ENCODE data around the gene HNF1A. TPM values are rescaled to one million over a fixed set of nuclear protein-coding genes. Genes with fewer than 3 reads are reported as not detected.

HNF1A gene
- total and polyA plus RNA-seq, 9 of the 15 experiments (the other 6 are each of a cell fraction or from before 2014, with no cell fraction given): not detected

- H3K36me3 ChIP-seq (ENCODE audit: control insufficient read depth, insufficient read depth, low read length): no peaks in the 10 kb centered on the region
- in situ Hi-C loops (cut with MboI): no loop called here
Observed at GRCh38 chr12:120939523-120939922, 38.8 kb upstream of the HNF1A start.

More at GRCh38 chr12:120939523-120939922, 38.8 kb upstream of the HNF1A start:
- Histone ChIP-seq H2AFZ (ENCODE audit: low read depth, low read length) (no peak overlapping the region), H3K9me3 (replicated peaks; ENCODE audit: control insufficient read depth, insufficient read depth, low read depth, low read length) (no peaks in the 10 kb centered on the region), H3K4me1 (replicated peaks in 1 of 2; ENCODE audit: control insufficient read depth in 2 of 2, insufficient read depth in 2 of 2, low read length in 2 of 2) (peaks cover 0 to 6% of the 10 kb centered on the region in 2 experiments; a peak in 2 of 5 replicates), H3K4me2 (ENCODE audit: insufficient read depth, low read length) (no peak overlapping the region), H3K27ac (ENCODE audit: extremely low read depth, low read depth, low read length) (no peak overlapping the region), H3K9ac (ENCODE audit: insufficient read depth in 1 of 2, low read depth in 2 of 2, low read length in 2 of 2) (no peak overlapping the region), H3K9me1 (ENCODE audit: control insufficient read depth, insufficient read depth, low read length) (no peaks in the 10 kb centered on the region), H4K20me1 (replicated peaks; ENCODE audit: control insufficient read depth, insufficient read depth, low read length) (no peaks in the 10 kb centered on the region), H3K27me3 (ENCODE audit: control insufficient read depth in 2 of 2, insufficient read depth in 2 of 2, low read length in 2 of 2) (peaks cover 5 to 7% of the 10 kb centered on the region in 2 experiments; a peak in 1 of 5 replicates), H3K4me3 (no peak overlapping the region), H3K79me2 (ENCODE audit: control insufficient read depth, insufficient read depth, low read length) (no peaks in the 10 kb centered on the region)
- ChIA-PET POLR2A (interaction anchor here (0.6 to 2.2 kb wide), 5 partner anchors 20 to 492 kb away, joined by 3 to 5 read pairs (median 4); no protein-coding TSS in a partner anchor), CTCF (ENCODE audit: low intra/inter-chr PET ratio) (no interaction called here)
- TF ChIP-seq ZBTB43 (CRISPR knock-in tag; IDR thresholded peaks at IDR 0.05) (no peak), PTTG1 (tag; IDR thresholded peaks at IDR 0.05; ENCODE audit: low read depth) (no peak), ZNF696 (CRISPR knock-in tag; conservative IDR thresholded peaks at IDR 0.05) (no peak), KDM1A (IDR thresholded peaks at IDR 0.05) (no peak), SPI1 (IDR thresholded peaks at IDR 0.05; ENCODE audit: borderline replicate concordance, low read depth, low read length) (peak; percentile 86; the same call in 1 of the 2 replicates), ZNF316 (IDR thresholded peaks at IDR 0.05) (no peak), ZNF766 (CRISPR knock-in tag; conservative IDR thresholded peaks at IDR 0.05) (0 out of 2 replicates have a peak, but pooled peaks have one; percentile 47)
- no peak for FAIRE-seq
- no peak for DNase-seq (ENCODE audit: extremely low read depth in 1 of 4, low spot score in 3 of 4)
- intact Hi-C loops (cut with micrococcal nuclease): no loop called here
- 2% methylated on average over 3 of the region's 3 CpGs for WGBS (ENCODE audit: insufficient coverage, low coverage, missing lambda C conversion rate)
- BruUV-seq (replicated peaks): no TSS peak
- ATAC-seq: no peak; the same call in 2 of the 3 replicates

Data from K562 (cell line).